ENCODE results near the gene KCNC3.
"Not testable (repeated sequence)": the region's sequence is repeated elsewhere in the genome, so short reads cannot be mapped to it uniquely, and the experiment has no call there.

The KCNC3 gene

DNA sequence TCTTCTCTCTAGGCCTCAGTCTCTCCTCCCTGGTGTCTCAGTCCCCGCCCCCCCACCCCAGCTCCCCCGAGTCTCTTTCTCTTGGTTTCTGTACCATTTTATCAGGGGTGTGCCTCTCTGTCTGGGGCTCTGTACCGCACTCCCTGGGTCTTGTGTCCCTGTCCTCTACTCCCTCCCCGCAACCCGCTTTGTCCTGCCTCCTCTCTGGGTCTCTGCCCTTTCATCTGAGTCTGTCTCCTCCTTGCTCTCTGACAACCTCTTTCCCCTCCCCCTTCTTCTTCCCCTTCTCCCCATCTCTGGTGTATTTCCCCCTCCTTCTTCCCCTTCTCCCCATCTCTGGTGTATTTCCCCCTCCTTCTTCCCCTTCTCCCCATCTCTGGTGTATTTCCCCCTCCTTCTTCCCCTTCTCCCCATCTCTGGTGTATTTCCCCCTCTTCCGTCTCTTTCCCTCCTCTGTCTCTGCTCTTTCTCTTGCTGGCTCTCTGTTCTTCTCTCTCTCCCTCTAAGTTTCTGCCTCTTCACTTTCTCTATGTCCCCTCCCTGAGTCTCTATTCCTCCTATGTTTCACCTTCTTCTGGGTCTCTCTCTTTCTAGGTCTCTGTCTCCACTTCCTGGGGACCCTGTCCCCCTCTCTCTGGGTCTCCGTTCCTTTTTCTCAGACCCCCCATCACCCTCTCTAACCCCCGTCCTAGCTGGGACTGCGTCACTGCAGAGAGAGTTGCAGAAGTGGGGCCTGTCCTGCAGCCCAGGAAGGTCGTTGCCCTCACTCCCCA, 2.2 kb upstream of the KCNC3 start:
- Histone ChIP-seq H3K27ac (ENCODE audit: low read length) (no peak overlapping the region), H3K9me3 (ENCODE audit: control insufficient read depth, low read depth, low read length) (no peaks in the 10 kb centered on the region), H3K27me3 (ENCODE audit: control insufficient read depth, insufficient read depth, low read length) (peaks cover 20% of the 10 kb centered on the region), H3K9ac (ENCODE audit: low read length) (peak overlapping the region; percentile 90), H3K36me3 (ENCODE audit: control insufficient read depth, low read depth, low read length) (no peaks in the 10 kb centered on the region), H3K4me1 (ENCODE audit: control insufficient read depth, low read depth, low read length) (peaks cover 20% of the 10 kb centered on the region), H3K4me3 (ENCODE audit: low read length) (peak overlapping the region; percentile 90)

GRCh38 chr19:50330365-50331078, 1.3 kb upstream of the KCNC3 start:
- Histone ChIP-seq H3K27ac (ENCODE audit: low read length) (no peak overlapping the region), H3K4me1 (ENCODE audit: control insufficient read depth, low read depth, low read length) (peaks cover 20% of the 10 kb centered on the region), H3K27me3 (ENCODE audit: control insufficient read depth, insufficient read depth, low read length) (peaks cover 24% of the 10 kb centered on the region), H3K9ac (ENCODE audit: low read length) (peak overlapping the region; percentile 76), H3K9me3 (ENCODE audit: control insufficient read depth, low read depth, low read length) (no peaks in the 10 kb centered on the region), H3K4me3 (ENCODE audit: low read length) (peak overlapping the region; percentile 90), H3K36me3 (ENCODE audit: control insufficient read depth, low read depth, low read length) (no peaks in the 10 kb centered on the region)

- H3K27ac ChIP-seq (ENCODE audit: low read length); H3K36me3 ChIP-seq (ENCODE audit: control insufficient read depth, low read depth, low read length); H3K9me3 ChIP-seq (ENCODE audit: control insufficient read depth, low read depth, low read length): not testable (repeated sequence)
- Histone ChIP-seq H3K4me3 (ENCODE audit: low read length) (peak overlapping the region; percentile 90), H3K9ac (ENCODE audit: low read length) (peak overlapping the region; percentile 76), H3K4me1 (ENCODE audit: control insufficient read depth, low read depth, low read length) (peaks cover 24% of the 10 kb centered on the region), H3K27me3 (ENCODE audit: control insufficient read depth, insufficient read depth, low read length) (peaks cover 24% of the 10 kb centered on the region)
Measured at GRCh38 chr19:50329926-50330294, 733 bp upstream of the KCNC3 start.

- H3K4me1 ChIP-seq (ENCODE audit: control insufficient read depth, low read depth, low read length), result peaks cover 21% of the 10 kb centered on the region
- H3K9ac ChIP-seq (ENCODE audit: low read length), result no peak overlapping the region
- no peak overlapping the region for H3K4me3 ChIP-seq (ENCODE audit: low read length)
- no peaks in the 10 kb centered on the region for H3K9me3 ChIP-seq (ENCODE audit: control insufficient read depth, low read depth, low read length)
- peaks cover 24% of the 10 kb centered on the region for H3K27me3 ChIP-seq (ENCODE audit: control insufficient read depth, insufficient read depth, low read length)
- H3K36me3 ChIP-seq (ENCODE audit: control insufficient read depth, low read depth, low read length), result peaks cover under 1% of the 10 kb centered on the region
- H3K27ac ChIP-seq (ENCODE audit: low read length), result no peak overlapping the region
Measured at GRCh38 chr19:50328873-50329145, 368 bp downstream of the KCNC3 start.

DNA sequence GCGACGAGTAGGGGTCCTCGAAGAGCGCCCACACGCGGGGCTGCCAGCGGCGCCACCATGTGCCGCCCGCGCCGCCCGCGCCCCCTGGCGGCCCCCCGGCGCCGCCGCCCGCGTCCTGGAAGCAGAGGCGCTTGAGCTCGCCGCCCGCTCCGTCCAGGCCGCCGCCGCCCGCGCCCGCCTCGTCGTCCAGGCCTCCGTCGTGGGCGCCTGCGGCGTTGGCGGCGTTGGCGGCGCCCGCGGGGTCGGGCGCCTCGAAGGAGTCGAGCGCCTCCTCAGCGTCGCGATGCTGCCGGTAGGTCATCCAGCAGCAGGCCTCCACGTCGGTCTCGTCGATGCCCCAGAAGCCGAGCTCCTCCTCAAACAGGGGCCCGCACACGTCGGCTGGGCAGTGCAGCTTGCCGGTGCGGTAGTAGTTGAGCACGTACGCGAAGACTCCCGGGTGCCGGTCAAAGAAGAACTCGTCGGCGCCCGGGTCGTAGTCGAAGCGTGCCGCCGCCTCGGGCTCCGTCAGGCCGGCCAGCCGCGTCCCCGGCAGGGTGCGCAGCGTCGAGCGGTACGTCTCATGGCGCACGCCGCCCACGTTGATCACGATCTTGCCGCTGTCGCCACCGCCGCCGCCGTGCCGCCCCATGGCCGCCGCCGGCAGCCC, 829 bp downstream of the KCNC3 start:
- Histone ChIP-seq H3K9me3 (ENCODE audit: control insufficient read depth, low read depth, low read length) (no peaks in the 10 kb centered on the region), H3K27me3 (ENCODE audit: control insufficient read depth, insufficient read depth, low read length) (peaks cover 24% of the 10 kb centered on the region), H3K4me1 (ENCODE audit: control insufficient read depth, low read depth, low read length) (peaks cover 21% of the 10 kb centered on the region), H3K36me3 (ENCODE audit: control insufficient read depth, low read depth, low read length) (peaks cover 5% of the 10 kb centered on the region), H3K27ac (ENCODE audit: low read length) (no peak overlapping the region), H3K9ac (ENCODE audit: low read length) (no peak overlapping the region), H3K4me3 (ENCODE audit: low read length) (peak overlapping the region; percentile 59)

- Histone ChIP-seq H3K27me3 (ENCODE audit: control insufficient read depth, insufficient read depth, low read length) (peaks cover 24% of the 10 kb centered on the region), H3K9ac (ENCODE audit: low read length) (no peak overlapping the region), H3K9me3 (ENCODE audit: control insufficient read depth, low read depth, low read length) (no peaks in the 10 kb centered on the region), H3K36me3 (ENCODE audit: control insufficient read depth, low read depth, low read length) (peaks cover 6% of the 10 kb centered on the region), H3K4me1 (ENCODE audit: control insufficient read depth, low read depth, low read length) (peaks cover 21% of the 10 kb centered on the region), H3K4me3 (ENCODE audit: low read length) (peak overlapping the region; percentile 53), H3K27ac (ENCODE audit: low read length) (no peak overlapping the region)
Measured at GRCh38 chr19:50327461-50328223, 1.5 kb downstream of the KCNC3 start.

DNA sequence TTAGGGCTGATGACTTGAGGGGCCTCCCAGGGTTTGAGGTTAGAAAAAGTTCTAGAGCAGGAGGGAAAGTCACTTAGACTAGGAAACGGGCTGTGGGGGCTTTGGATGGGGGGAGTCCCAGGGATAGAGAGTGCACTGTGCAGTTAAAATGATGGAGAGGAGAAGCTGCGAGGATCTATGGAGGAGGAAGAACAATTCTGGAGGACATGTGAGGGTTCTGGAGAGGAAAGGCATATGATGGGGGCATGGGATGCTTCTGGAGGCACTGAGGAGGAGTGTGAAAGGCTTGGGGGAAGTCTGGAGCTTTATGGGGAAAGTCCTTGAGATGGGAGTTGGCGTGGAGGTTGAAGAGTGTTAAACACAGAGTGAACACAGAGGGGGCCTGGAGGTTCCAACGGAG, 2.2 kb downstream of the KCNC3 start:
- H3K36me3 ChIP-seq (ENCODE audit: control insufficient read depth, low read depth, low read length), result peaks cover 6% of the 10 kb centered on the region
- H3K4me1 ChIP-seq (ENCODE audit: control insufficient read depth, low read depth, low read length), result peaks cover 16% of the 10 kb centered on the region
- peak overlapping the region; percentile 53 for H3K4me3 ChIP-seq (ENCODE audit: low read length)
- H3K27ac ChIP-seq (ENCODE audit: low read length), result no peak overlapping the region
- H3K27me3 ChIP-seq (ENCODE audit: control insufficient read depth, insufficient read depth, low read length), result peaks cover 24% of the 10 kb centered on the region
- H3K9me3 ChIP-seq (ENCODE audit: control insufficient read depth, low read depth, low read length), result no peaks in the 10 kb centered on the region
- H3K9ac ChIP-seq (ENCODE audit: low read length), result no peak overlapping the region

GRCh38 chr19:50326101-50326664, 3.0 kb downstream of the KCNC3 start:
- H3K27me3 ChIP-seq (ENCODE audit: control insufficient read depth, insufficient read depth, low read length), result peaks cover 24% of the 10 kb centered on the region
- peaks cover 8% of the 10 kb centered on the region for H3K4me1 ChIP-seq (ENCODE audit: control insufficient read depth, low read depth, low read length)
- peak overlapping the region; percentile 53 for H3K4me3 ChIP-seq (ENCODE audit: low read length)
- H3K27ac ChIP-seq (ENCODE audit: low read length), result no peak overlapping the region
- H3K36me3 ChIP-seq (ENCODE audit: control insufficient read depth, low read depth, low read length), result peaks cover 6% of the 10 kb centered on the region
- H3K9me3 ChIP-seq (ENCODE audit: control insufficient read depth, low read depth, low read length), result no peaks in the 10 kb centered on the region
- no peak overlapping the region for H3K9ac ChIP-seq (ENCODE audit: low read length)

DNA sequence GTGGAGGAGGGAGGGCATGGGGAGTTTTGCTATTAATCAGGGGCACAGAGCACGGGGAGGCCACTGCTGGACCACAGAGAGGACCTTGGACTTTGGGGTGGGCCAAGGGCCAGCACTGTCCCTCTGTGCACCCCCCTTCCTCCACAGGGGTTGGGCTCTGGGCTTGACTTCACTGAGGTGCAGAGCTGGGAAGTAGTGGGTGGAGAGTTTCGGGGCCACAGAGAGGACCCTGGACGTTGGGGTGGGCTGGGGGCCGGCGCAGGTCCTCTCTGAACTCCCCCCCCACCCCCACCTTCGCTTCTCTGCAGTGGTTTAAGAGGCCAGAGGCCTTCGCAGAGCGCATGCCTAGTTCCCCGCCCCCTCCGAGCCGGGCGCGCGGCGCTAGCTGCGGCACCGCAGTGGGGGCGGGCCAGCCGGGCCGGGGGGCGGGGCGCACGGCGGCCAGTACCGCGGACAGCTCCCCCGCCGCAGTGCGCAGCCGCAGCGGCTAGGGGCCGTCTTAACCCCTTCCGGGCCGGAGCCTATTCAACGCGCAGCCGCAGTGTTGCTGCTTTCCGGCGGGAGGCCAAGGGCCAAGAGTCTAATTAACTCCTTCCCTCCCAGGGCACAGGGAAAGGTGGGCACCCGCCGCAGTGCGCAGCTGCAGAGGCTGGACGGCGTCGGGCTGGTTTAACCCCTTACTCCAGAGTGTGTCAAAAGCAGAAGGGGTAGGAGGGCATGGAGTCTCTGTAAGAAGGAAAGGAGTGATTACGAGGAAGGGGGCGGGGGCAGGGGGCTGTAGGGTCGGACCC, 3.7 kb downstream of the KCNC3 start:
- Histone ChIP-seq H3K27me3 (ENCODE audit: control insufficient read depth, insufficient read depth, low read length) (peaks cover 24% of the 10 kb centered on the region), H3K27ac (ENCODE audit: low read length) (no peak overlapping the region), H3K9ac (ENCODE audit: low read length) (no peak overlapping the region), H3K4me1 (ENCODE audit: control insufficient read depth, low read depth, low read length) (peaks cover 8% of the 10 kb centered on the region), H3K36me3 (ENCODE audit: control insufficient read depth, low read depth, low read length) (peaks cover 6% of the 10 kb centered on the region), H3K4me3 (ENCODE audit: low read length) (peak overlapping the region; percentile 53), H3K9me3 (ENCODE audit: control insufficient read depth, low read depth, low read length) (no peaks in the 10 kb centered on the region)

GRCh38 chr19:50324331-50324730, 4.8 kb downstream of the KCNC3 start:
- Histone ChIP-seq H3K9me3 (ENCODE audit: control insufficient read depth, low read depth, low read length) (no peaks in the 10 kb centered on the region), H3K27ac (ENCODE audit: low read length) (no peak overlapping the region), H3K4me3 (ENCODE audit: low read length) (no peak overlapping the region), H3K4me1 (ENCODE audit: control insufficient read depth, low read depth, low read length) (peaks cover 8% of the 10 kb centered on the region), H3K27me3 (ENCODE audit: control insufficient read depth, insufficient read depth, low read length) (peaks cover 24% of the 10 kb centered on the region), H3K36me3 (ENCODE audit: control insufficient read depth, low read depth, low read length) (peaks cover 6% of the 10 kb centered on the region), H3K9ac (ENCODE audit: low read length) (no peak overlapping the region)
